Activated T-helper 2 cell treated with anti-CD3 and anti-CD28 coated beads, Interferon-gamma antibody, Interleukin-2, Interleukin-4, amounts not matched to agents 10 μg/mL and 5 μg/mL and 100 μg/mL, durations not matched to agents 14 hours and 24 hours and 36 hours (primary cell): ENCODE data around the gene CXCR1. TPM values are rescaled to one million over a fixed set of nuclear protein-coding genes. Genes with fewer than 3 reads are reported as not detected.
"Not testable (repeated sequence)": the region's sequence is repeated elsewhere in the genome, so short reads cannot be mapped to it uniquely, and the experiment has no call there.

Source experiments
- DNase-seq: peaks from one replicate; pipeline ENCODE4 v3.0.0; 2021; ENCODE audit warnings: low spot score
- H3K27ac Mint-ChIP-seq: one replicate; pipeline ENCODE4 v1.8.0; 2021; ENCODE audit warnings: mixed read lengths
- H3K27me3 Mint-ChIP-seq: one replicate; pipeline ENCODE4 v1.8.0; 2021; ENCODE audit warnings: low read depth, mixed read lengths
- H3K36me3 Mint-ChIP-seq: one replicate; pipeline ENCODE4 v1.8.0; 2021; ENCODE audit warnings: low read depth, mixed read lengths
- H3K4me1 Mint-ChIP-seq: one replicate; pipeline ENCODE4 v1.8.0; 2021; ENCODE audit warnings: low read depth, mixed read lengths
- H3K4me3 Mint-ChIP-seq: one replicate; pipeline ENCODE4 v1.8.0; 2021; ENCODE audit warnings: low read depth, mild to moderate bottlenecking, moderate library complexity, mixed read lengths
- H3K9me3 Mint-ChIP-seq: one replicate; pipeline ENCODE4 v1.8.0; 2021; ENCODE audit warnings: mixed read lengths
- intact Hi-C: fragments of 100-400 bp; cut with micrococcal nuclease; formaldehyde crosslinking; loops from one replicate; pipeline ENCODE4 v1.15.1; 2023
- total RNA-seq: library from RNA; stranded (reverse); gene quantifications from 2 replicates; pipeline ENCODE4 v1.2.3, GENCODE V29; 2022

Gene CXCR1
- total RNA-seq, 1 donor from 2014 or later = not detected

- Mint-ChIP-seq H3K36me3 (no peaks in the 10 kb centered on the region), H3K27ac (no peak overlapping the region), H3K4me3 (no peak overlapping the region), H3K9me3 (peaks cover 7% of the 10 kb centered on the region), H3K4me1 (peaks cover 8% of the 10 kb centered on the region), H3K27me3 (peaks cover 19% of the 10 kb centered on the region)
- no peak for DNase-seq
- intact Hi-C loops = no loop called here
These were observed 42.8 kb downstream of the CXCR1 start for GRCh38 chr2:218123986-218124385.

- intact Hi-C loops, H3K36me3 Mint-ChIP-seq, H3K27ac Mint-ChIP-seq, H3K4me1 Mint-ChIP-seq, H3K4me3 Mint-ChIP-seq, DNase-seq: not testable (repeated sequence)
- Mint-ChIP-seq H3K9me3 (peaks cover 11% of the 10 kb centered on the region), H3K27me3 (peaks cover 12% of the 10 kb centered on the region)
These were observed 44.5 kb downstream of the CXCR1 start for GRCh38 chr2:218122286-218122685.

- H3K4me1 Mint-ChIP-seq, H3K36me3 Mint-ChIP-seq, H3K27ac Mint-ChIP-seq, DNase-seq, intact Hi-C loops, H3K4me3 Mint-ChIP-seq: not testable (repeated sequence)
- Mint-ChIP-seq H3K27me3 (peaks cover 12% of the 10 kb centered on the region), H3K9me3 (peaks cover 15% of the 10 kb centered on the region)
These were observed 45.0 kb downstream of the CXCR1 start for GRCh38 chr2:218121789-218122188.

Other genes starting within 250 kb of the CXCR1 start
- gene TNS1, start 164.0 kb downstream of the CXCR1 start, total RNA-seq = 0.46 and 0.91 TPM in 2 replicates
- gene RUFY4, start 97.7 kb downstream of the CXCR1 start, total RNA-seq = 0.39 TPM in 1 of 2 replicates, not detected in the other
- 0.09 TPM in 1 of 2 replicates, not detected in the other for gene CXCR2, start 40.9 kb downstream of the CXCR1 start, total RNA-seq
- gene ARPC2, start 50.2 kb upstream of the CXCR1 start, total RNA-seq = 639 and 643 TPM in 2 replicates
- gene GPBAR1, start 94.1 kb upstream of the CXCR1 start, total RNA-seq = 0.41 and 0.87 TPM in 2 replicates
- 82.4 and 82.9 TPM in 2 replicates for gene AAMP, start 103.2 kb upstream of the CXCR1 start, total RNA-seq
- gene PNKD, start 103.6 kb upstream of the CXCR1 start, total RNA-seq = 19.9 and 20.8 TPM in 2 replicates
- 69.6 and 73.7 TPM in 2 replicates for gene TMBIM1, start 125.5 kb upstream of the CXCR1 start, total RNA-seq
- gene CATIP, start 189.9 kb upstream of the CXCR1 start, total RNA-seq = not detected in 2 replicates
- 0.18 and 0.21 TPM in 2 replicates for gene SLC11A1, start 215.3 kb upstream of the CXCR1 start, total RNA-seq
- gene CTDSP1, start 232.9 kb upstream of the CXCR1 start, total RNA-seq = 114 and 115 TPM in 2 replicates